ENCODE measurements around the gene SEMA3F.

Gene SEMA3F

GRCh38 chr3:50173685-50174516 is 18.8 kb downstream of the SEMA3F start:
- DNase-seq: no peak

- DNase-seq: no peak
Measured at GRCh38 chr3:50174517-50174895, 19.4 kb downstream of the SEMA3F start.

- DNase-seq: no peak
Measured at GRCh38 chr3:50174947-50175524, 19.9 kb downstream of the SEMA3F start.

- DNase-seq: no peak
Measured at GRCh38 chr3:50177346-50177745, 22.2 kb downstream of the SEMA3F start.

GRCh38 chr3:50179710-50180109 is 24.6 kb downstream of the SEMA3F start:
- DNase-seq: no peak

- no peak for DNase-seq
Measured at GRCh38 chr3:50181985-50182384, 26.9 kb downstream of the SEMA3F start.

GRCh38 chr3:50182533-50183099 is 27.5 kb downstream of the SEMA3F start:
- no peak for DNase-seq

- no peak for DNase-seq
Measured at GRCh38 chr3:50183755-50184154, 28.6 kb downstream of the SEMA3F start.

GRCh38 chr3:50184242-50184978 is 29.3 kb downstream of the SEMA3F start:
- DNase-seq: no peak

- DNase-seq: no peak
Measured at GRCh38 chr3:50185230-50185629, 30.1 kb downstream of the SEMA3F start.

- DNase-seq: no peak
Measured at GRCh38 chr3:50186096-50186495, 31.0 kb downstream of the SEMA3F start.

- no peak for DNase-seq
Measured at GRCh38 chr3:50187750-50188149, 32.6 kb downstream of the SEMA3F start.

- DNase-seq: peak; percentile 26
Measured at GRCh38 chr3:50189274-50189673, 34.1 kb downstream of the SEMA3F start.

- no peak for DNase-seq
Measured at GRCh38 chr3:50189989-50190388, 34.9 kb downstream of the SEMA3F start.

- DNase-seq: no peak
Measured at GRCh38 chr3:50190936-50191660, 36.0 kb downstream of the SEMA3F start, which contains the start of gene GNAT1. Gene GNAT1, plus strand, starts transcription at chr3:50191610. Its CDS starts 116 bp downstream, at chr3:50191726.

- no peak for DNase-seq
Measured at GRCh38 chr3:50192124-50192523, 37.0 kb downstream of the SEMA3F start.

GRCh38 chr3:50192689-50193141 is 37.6 kb downstream of the SEMA3F start:
- peak; percentile 39 for DNase-seq

- DNase-seq: no peak
Measured at GRCh38 chr3:50193286-50193685, 38.2 kb downstream of the SEMA3F start.

- DNase-seq: no peak
Measured at GRCh38 chr3:50193746-50194127, 38.6 kb downstream of the SEMA3F start.

- DNase-seq: peak; percentile 5
Measured at GRCh38 chr3:50194128-50194902, 39.2 kb downstream of the SEMA3F start.

GRCh38 chr3:50194903-50195500 is 39.9 kb downstream of the SEMA3F start:
- no peak for DNase-seq
